AG04449 (cell line): Measurements from ENCODE around the gene CCDC144A.
"Not testable (repeated sequence)": the region's sequence is repeated elsewhere in the genome, so short reads cannot be mapped to it uniquely, and the experiment has no call there.

Source experiments
- CTCF ChIA-PET: fragments of 350-600 bp; formaldehyde crosslinking; extraction: SDS; loops from one replicate; lab custom pipeline; 2021; ENCODE audit warnings: antibody characterized with exemption; lab: Yijun Ruan, JAX
- POLR2A ChIA-PET: fragments of 400-600, 350-600 bp; formaldehyde crosslinking; extraction: SDS; loops from one replicate; lab custom pipeline; 2020; ENCODE audit warnings: antibody characterized with exemption, inconsistent platforms; lab: Yijun Ruan, JAX
- DNase-seq: peaks from one replicate; pipeline ENCODE4 v3.0.0-alpha.2; 2010; ENCODE audit warnings: low read depth, low spot score
- H3K4me3 ChIP-seq: 2 replicates; pipeline ENCODE4 v1.5.1; 2011; ENCODE audit warnings: low read depth, mild to moderate bottlenecking, control low read depth, low read length
- CTCF ChIP-seq: IDR thresholded peaks from one replicate; pipeline ENCODE4 v1.5.1; 2011; ENCODE audit warnings: mild to moderate bottlenecking, moderate library complexity, low read length, control low read depth, inconsistent platforms; ENCODE audit not compliant: insufficient read depth; ENCODE audit errors: missing control alignments

Gene CCDC144A

DNA sequence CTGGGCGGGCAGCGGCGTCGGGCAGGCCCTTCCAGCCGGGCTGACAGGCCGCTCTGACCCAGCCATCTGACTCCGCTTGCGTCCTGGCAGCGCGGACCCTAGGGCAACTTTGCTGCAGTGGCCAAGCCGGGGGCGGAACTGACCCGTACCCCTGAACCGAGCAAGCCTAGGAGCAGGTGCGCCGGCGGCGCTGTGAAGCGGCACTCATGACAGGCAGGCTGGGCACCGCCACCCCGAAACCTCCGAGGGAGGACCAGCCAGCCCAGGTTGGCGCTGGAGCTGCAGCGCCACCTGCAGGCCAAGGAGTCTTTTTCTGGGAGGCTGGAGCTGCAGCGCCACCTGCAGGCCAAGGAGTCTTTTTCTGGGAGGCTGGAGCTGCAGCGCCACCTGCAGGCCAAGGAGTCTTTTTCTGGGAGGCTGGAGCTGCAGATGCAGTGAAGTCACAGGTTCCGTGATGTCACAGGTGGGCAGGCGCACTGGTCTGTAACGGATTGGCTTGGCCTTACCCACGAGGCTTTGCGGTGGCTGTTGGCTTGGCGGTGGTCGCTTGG lies at the start of gene CCDC144A:
Gene CCDC144A (plus strand): TSS at position 511 of the 551 bp plus-strand sequence. CDS start 160 bp downstream, outside the sequence.
- H3K4me3 ChIP-seq, CTCF ChIA-PET, DNase-seq, POLR2A ChIA-PET: not testable (repeated sequence)

DNA sequence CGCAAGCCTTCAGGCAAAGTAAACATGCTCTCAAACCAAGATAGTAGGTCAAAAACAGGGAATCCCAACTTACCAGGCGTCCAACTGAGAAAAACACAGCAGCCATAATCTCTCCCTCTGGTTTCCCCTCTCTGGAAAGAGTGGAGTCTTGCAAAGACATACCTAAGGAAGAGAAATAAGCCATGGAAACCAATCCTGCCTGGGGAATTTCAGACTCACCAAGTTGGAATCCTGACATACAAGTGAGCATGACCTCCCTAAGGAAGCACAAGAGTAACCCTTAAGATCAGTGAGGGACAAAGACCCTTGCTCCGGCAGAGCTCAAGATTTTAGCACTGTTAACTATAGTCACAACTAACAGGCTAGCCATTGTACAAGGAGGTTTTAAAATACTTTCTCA lies 40.5 kb upstream of the CCDC144A start:
- ChIA-PET CTCF (interaction anchor here (1.7 kb wide), 1 partner anchor 60 kb away, joined by 5 read pairs; no protein-coding TSS in a partner anchor), POLR2A (no interaction called here)
- TF ChIP-seq CTCF = no peak
- DNase-seq = no peak
- no peak overlapping the region for H3K4me3 ChIP-seq

DNA sequence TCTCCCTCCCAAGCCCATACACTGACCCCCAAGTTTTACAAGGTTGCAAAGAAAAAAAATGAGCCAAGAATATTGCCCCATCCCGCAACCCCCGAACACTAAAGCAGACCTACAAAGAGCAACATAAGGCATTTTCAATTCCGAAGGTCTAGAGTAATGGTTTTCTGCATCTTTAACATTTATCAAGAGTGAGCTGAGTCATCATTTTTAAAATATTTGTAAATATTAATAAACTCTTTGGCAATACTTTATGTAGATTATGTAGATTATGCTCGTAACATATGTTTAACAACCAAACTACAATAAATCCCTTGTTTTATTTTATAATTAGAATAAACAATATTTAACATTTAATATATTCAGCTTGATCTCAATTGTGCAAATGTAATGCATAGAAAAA lies 37.8 kb upstream of the CCDC144A start:
- CTCF ChIA-PET = interaction anchor here (1.2 kb wide), 1 partner anchor 63 kb away, joined by 4 read pairs; no protein-coding TSS in a partner anchor
- no peak for DNase-seq
- POLR2A ChIA-PET = no interaction called here
- no peak for TF ChIP-seq CTCF
- peak overlapping the region; percentile 75; the same call in 1 of the 2 replicates for H3K4me3 ChIP-seq

GRCh38 chr17:16652847-16653366 lies 37.1 kb upstream of the CCDC144A start:
- POLR2A ChIA-PET = no interaction called here
- DNase-seq = no peak
- CTCF ChIA-PET = interaction anchor here (1.2 kb wide), 1 partner anchor 63 kb away, joined by 4 read pairs; no protein-coding TSS in a partner anchor
- TF ChIP-seq CTCF = no peak
- peak overlapping the region; percentile 75 for H3K4me3 ChIP-seq

GRCh38 chr17:16653367-16654041 lies 36.5 kb upstream of the CCDC144A start, which contains the start of gene ZNF624:
Gene ZNF624, minus strand, starts transcription at chr17:16653850.
- peak within 1 kb of the TSS; percentile 75 for H3K4me3 ChIP-seq
- peak; percentile 34 for DNase-seq
- no peak for TF ChIP-seq CTCF
- POLR2A ChIA-PET = no interaction called here
- CTCF ChIA-PET = interaction anchor here (1.2 kb wide), 1 partner anchor 64 kb away, joined by 4 read pairs; no protein-coding TSS in a partner anchor

- POLR2A ChIA-PET = no interaction called here
- no peak overlapping the region for H3K4me3 ChIP-seq
- DNase-seq = no peak
- TF ChIP-seq CTCF = no peak
- CTCF ChIA-PET = no interaction called here
Measured at GRCh38 chr17:16661217-16661616, 28.8 kb upstream of the CCDC144A start.
